OCI-LY3 (cell line): Measurements from ENCODE around the gene FOXJ3.
A peak's percentile ranks its signal among the peaks of the same experiment; 100 is the strongest.

Source experiments
- H2AFZ ChIP-seq: fragments of 200-600, 300-600 bp; shearing (Covaris generic); 2 replicates; pipeline ENCODE4 v1.6.0; 2014; ENCODE audit warnings: antibody characterized with exemption, low read depth, low read length
- H3K27ac ChIP-seq: fragments of 200-600, 300-600 bp; sonication (generic); 2 replicates; pipeline ENCODE4 v1.5.1; 2014; ENCODE audit warnings: mild to moderate bottlenecking, low read length, moderate library complexity, mixed read lengths
- H3K27me3 ChIP-seq: fragments of 200-600, 300-600 bp; sonication (generic); 2 replicates; pipeline ENCODE4 v1.6.1; 2014; ENCODE audit warnings: low read depth, low read length, mixed read lengths
- H3K36me3 ChIP-seq: fragments of 200-600, 300-600 bp; sonication (generic); replicated peaks from 2 replicates; pipeline ENCODE3; 2014; ENCODE audit warnings: low read depth, low read length, mixed read lengths
- H3K4me1 ChIP-seq: fragments of 300-600, 200-600 bp; sonication (generic); 2 replicates; pipeline ENCODE4 v1.6.1; 2014; ENCODE audit warnings: low read length, mixed read lengths
- H3K4me2 ChIP-seq: fragments of 200-600, 300-600 bp; sonication (generic); 2 replicates; pipeline ENCODE4 v1.6.1; 2014; ENCODE audit warnings: low read length, mixed read lengths
- H3K4me3 ChIP-seq: fragments of 300-600, 200-600 bp; sonication (generic); 2 replicates; pipeline ENCODE4 v1.5.1; 2014; ENCODE audit warnings: antibody characterized with exemption, mild to moderate bottlenecking, low read length, moderate library complexity
- H3K79me2 ChIP-seq: fragments of 300-600, 200-600 bp; shearing (Covaris generic); 2 replicates; pipeline ENCODE4 v1.6.1; 2014; ENCODE audit warnings: mild to moderate bottlenecking, low read length, mixed read lengths
- H3K9ac ChIP-seq: fragments of 300-600, 200-600 bp; shearing (Covaris generic); 2 replicates; pipeline ENCODE4 v1.6.0; 2014; ENCODE audit warnings: mild to moderate bottlenecking, low read length, moderate library complexity
- H3K9me3 ChIP-seq: fragments of 200-600, 300-600 bp; shearing (Covaris generic); 2 replicates; pipeline ENCODE4 v1.6.1; 2014; ENCODE audit warnings: low read length, mixed read lengths; ENCODE audit not compliant: insufficient read depth
- H4K20me1 ChIP-seq: fragments of 200-600, 300-600 bp; sonication (generic); 2 replicates; pipeline ENCODE4 v1.6.1; 2016; ENCODE audit warnings: low read length, mixed read lengths; ENCODE audit not compliant: insufficient read depth
- CTCF ChIP-seq: fragments of 200-600, 300-600 bp; sonication (generic); IDR thresholded peaks from 2 replicates; pipeline ENCODE4 v1.5.1; 2014; ENCODE audit warnings: antibody characterized with exemption, low read length, low read depth
- EZH2phosphoT487 ChIP-seq: fragments of 200-600 bp; shearing (Covaris generic); IDR thresholded peaks from 2 replicates; pipeline ENCODE4 v1.6.1; 2018; ENCODE audit warnings: antibody characterized with exemption, mixed run types, low read depth

The FOXJ3 gene

GRCh38 chr1:42259739-42260064 is 75.3 kb downstream of the FOXJ3 start:
- Histone ChIP-seq H3K4me1 (peaks cover 10% of the 10 kb centered on the region), H3K9me3 (no peaks in the 10 kb centered on the region), H3K9ac (no peak overlapping the region), H2AFZ (no peak overlapping the region), H3K27me3 (no peaks in the 10 kb centered on the region), H3K4me3 (no peak overlapping the region), H3K79me2 (peaks cover 18% of the 10 kb centered on the region; the same call in 1 of the 2 replicates), H3K27ac (0 out of 2 replicates have a peak overlapping the region, but pooled peaks have one; percentile 8), H3K4me2 (no peak overlapping the region), H4K20me1 (peaks cover 9% of the 10 kb centered on the region; the same call in 1 of the 2 replicates), H3K36me3 (peaks cover 6% of the 10 kb centered on the region)
- TF ChIP-seq EZH2phosphoT487 (no peak), CTCF (no peak)

DNA sequence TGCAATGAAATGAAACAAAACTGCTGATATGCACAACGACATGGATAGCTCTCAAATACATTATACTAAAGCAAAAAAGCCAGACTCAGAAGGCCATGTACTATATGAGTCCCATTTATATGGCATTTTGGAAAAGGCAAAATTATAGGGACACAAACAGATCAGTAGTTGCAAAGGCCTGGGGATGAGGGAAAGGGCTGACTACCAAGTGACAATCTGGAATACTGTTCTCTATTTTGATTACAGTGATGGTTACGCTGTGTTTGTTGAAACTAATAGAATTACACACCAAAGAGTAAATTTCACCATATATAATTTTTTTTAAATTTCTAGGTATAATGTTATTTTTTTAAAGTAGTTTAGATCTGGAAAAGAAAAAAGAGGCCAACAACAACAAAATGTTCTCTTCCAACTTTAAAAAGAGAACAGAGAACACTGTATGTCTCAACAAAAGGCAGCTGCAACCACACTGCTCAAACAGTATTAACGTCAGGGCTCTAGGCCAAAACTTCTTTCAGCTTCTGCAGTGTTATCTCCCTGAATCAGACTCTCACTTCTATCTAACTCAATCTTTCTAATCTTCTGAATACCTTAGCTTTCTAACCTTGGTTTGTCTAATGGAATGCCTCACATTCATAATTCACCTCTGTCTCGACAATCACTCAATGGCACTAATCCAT is 75.8 kb downstream of the FOXJ3 start:
- H3K4me2 ChIP-seq: no peak overlapping the region
- H3K36me3 ChIP-seq: peaks cover 3% of the 10 kb centered on the region
- H4K20me1 ChIP-seq: peaks cover 9% of the 10 kb centered on the region; the same call in 1 of the 2 replicates
- H2AFZ ChIP-seq: no peak overlapping the region
- peaks cover 10% of the 10 kb centered on the region for H3K4me1 ChIP-seq
- no peak overlapping the region for H3K4me3 ChIP-seq
- no peak overlapping the region for H3K9ac ChIP-seq
- no peaks in the 10 kb centered on the region for H3K27me3 ChIP-seq
- peaks cover 18% of the 10 kb centered on the region; the same call in 1 of the 2 replicates for H3K79me2 ChIP-seq
- TF ChIP-seq CTCF (no peak), EZH2phosphoT487 (no peak)
- H3K27ac ChIP-seq: 0 out of 2 replicates have a peak overlapping the region, but pooled peaks have one; percentile 8
- no peaks in the 10 kb centered on the region for H3K9me3 ChIP-seq

DNA sequence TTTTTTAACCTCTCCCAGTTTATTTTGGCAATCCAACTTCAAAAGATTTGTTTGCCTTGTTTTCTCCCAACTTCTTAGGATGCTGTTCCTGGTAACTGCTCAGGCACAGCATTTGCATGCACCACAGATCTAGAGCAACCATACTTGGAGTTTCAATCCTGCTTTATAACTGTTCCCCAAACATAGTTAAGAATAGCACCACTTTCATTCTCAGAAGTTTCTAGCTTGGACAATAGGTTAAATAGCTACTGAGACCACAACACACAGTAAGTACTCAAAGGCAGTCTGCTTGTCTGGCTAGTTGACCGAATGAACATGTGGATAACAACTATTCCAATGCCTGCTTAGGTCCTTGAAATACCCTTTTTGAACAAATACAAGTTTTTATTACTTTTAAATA is 76.8 kb downstream of the FOXJ3 start:
- Histone ChIP-seq H3K9ac (no peak overlapping the region), H2AFZ (no peak overlapping the region), H3K27ac (no peak overlapping the region), H3K9me3 (no peaks in the 10 kb centered on the region), H3K36me3 (no peaks in the 10 kb centered on the region), H4K20me1 (peaks cover 9% of the 10 kb centered on the region; the same call in 1 of the 2 replicates), H3K4me2 (no peak overlapping the region), H3K4me3 (no peak overlapping the region), H3K79me2 (peaks cover 18% of the 10 kb centered on the region; the same call in 1 of the 2 replicates), H3K4me1 (peaks cover 10% of the 10 kb centered on the region), H3K27me3 (no peaks in the 10 kb centered on the region)
- TF ChIP-seq EZH2phosphoT487: no peak
- TF ChIP-seq CTCF: no peak

DNA sequence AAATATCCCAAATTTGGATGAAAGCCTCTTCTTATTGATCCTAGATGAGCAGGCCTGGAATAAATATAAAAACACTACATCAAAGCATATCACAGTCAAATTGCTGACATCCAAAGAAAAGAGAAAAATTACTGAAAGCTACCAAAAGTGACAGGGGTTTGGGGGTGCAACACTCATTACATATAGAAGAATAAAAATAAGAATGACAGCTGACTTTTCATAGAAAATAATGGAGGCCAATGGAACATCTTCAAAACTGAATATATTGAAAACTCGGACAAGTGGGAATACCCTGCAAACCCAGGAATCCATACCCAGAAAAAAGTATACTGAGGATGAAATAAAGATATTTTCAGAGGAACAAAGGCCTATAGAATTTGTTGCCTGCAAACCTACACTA is 84.0 kb downstream of the FOXJ3 start:
- Histone ChIP-seq H3K27me3 (no peaks in the 10 kb centered on the region), H3K79me2 (peaks cover 19% of the 10 kb centered on the region; the same call in 1 of the 2 replicates), H3K27ac (no peak overlapping the region), H3K4me2 (no peak overlapping the region), H3K9me3 (no peaks in the 10 kb centered on the region), H4K20me1 (no peaks in the 10 kb centered on the region; the same call in 1 of the 2 replicates), H2AFZ (no peak overlapping the region), H3K4me3 (no peak overlapping the region), H3K36me3 (no peaks in the 10 kb centered on the region), H3K9ac (no peak overlapping the region), H3K4me1 (no peaks in the 10 kb centered on the region)
- TF ChIP-seq EZH2phosphoT487 (no peak), CTCF (no peak)
